PC-9 (cell line): ENCODE measurements around the gene GUCA1A. TPM values are rescaled to one million over a fixed set of nuclear protein-coding genes. Genes with fewer than 3 reads are reported as not detected.

ENCODE experiments used
- BruUV-seq: library from RNA; stranded (reverse); fragments of 400-500 nt; replicated peaks from 2 replicates; lab custom pipeline; 2021; lab: Mats Ljungman, UMichigan
- CTCF ChIA-PET: fragments of 300-600 bp; sonication (Branson Sonifier 250); formaldehyde crosslinking; loops from one replicate; lab custom pipeline; 2022; ENCODE audit warnings: antibody characterized with exemption; lab: Charles Lee
- POLR2A ChIA-PET: fragments of 300-600 bp; sonication (Branson Sonifier 250); formaldehyde crosslinking; loops from one replicate; lab custom pipeline; 2022; ENCODE audit warnings: antibody characterized with exemption; ENCODE audit not compliant: unreplicated experiment; lab: Charles Lee
- DNase-seq, 2 experiments: peaks; one replicate each; pipeline versions ENCODE4 v3.0.0 to v3.0.0-alpha.2; 2015 to 2022; ENCODE audit warnings: mixed read lengths in 1 of 2
- H2AFZ ChIP-seq: fragments of 200-600 bp; sonication (generic); 2 replicates; pipeline ENCODE4 v1.8.1; 2017; ENCODE audit warnings: antibody characterized with exemption
- H3F3A ChIP-seq: fragments of 200-600 bp; sonication (generic); 2 replicates; pipeline ENCODE4 v1.8.1; 2017; ENCODE audit warnings: antibody characterized with exemption, mild to moderate bottlenecking, low read depth; ENCODE audit not compliant: insufficient read depth
- H3K27ac ChIP-seq: fragments of 200-600 bp; sonication (generic); 2 replicates; pipeline ENCODE4 v1.6.1; 2016; ENCODE audit warnings: mixed run types
- H3K27me3 ChIP-seq: fragments of 200-600 bp; sonication (generic); 2 replicates; pipeline ENCODE4 v1.6.1; 2016; ENCODE audit warnings: low read depth, mixed run types; ENCODE audit not compliant: insufficient read depth
- H3K36me3 ChIP-seq: fragments of 200-600 bp; sonication (generic); 2 replicates; pipeline ENCODE4 v1.6.1; 2016; ENCODE audit warnings: low read depth, mixed run types
- H3K4me1 ChIP-seq: fragments of 200-600 bp; sonication (generic); replicated peaks from 2 replicates; pipeline ENCODE4 v1.6.1; 2016; ENCODE audit warnings: mixed run types; ENCODE audit not compliant: insufficient read depth
- H3K4me2 ChIP-seq: fragments of 200-600 bp; sonication (generic); 2 replicates; pipeline ENCODE4 v1.6.1; 2017; ENCODE audit warnings: mixed run types
- H3K4me3 ChIP-seq: fragments of 200-600 bp; sonication (generic); 2 replicates; pipeline ENCODE4 v1.6.1; 2016; ENCODE audit warnings: mixed run types
- H3K79me2 ChIP-seq: fragments of 200-600 bp; sonication (generic); 2 replicates; pipeline ENCODE4 v1.6.1; 2017; ENCODE audit warnings: low read depth, mixed run types
- H3K9me2 ChIP-seq: fragments of 200-600 bp; sonication (generic); 2 replicates; pipeline ENCODE4 v1.8.1; 2017; ENCODE audit warnings: mild to moderate bottlenecking; ENCODE audit not compliant: insufficient read depth
- H3K9me3 ChIP-seq: fragments of 200-600 bp; sonication (generic); 2 replicates; pipeline ENCODE4 v1.8.1; 2016; ENCODE audit warnings: low read depth; ENCODE audit not compliant: insufficient read depth
- H4K20me1 ChIP-seq: fragments of 200-600 bp; sonication (generic); 2 replicates; pipeline ENCODE4 v1.8.1; 2017; ENCODE audit not compliant: insufficient read depth
- CTCF ChIP-seq: fragments of 200-600 bp; sonication (generic); conservative IDR thresholded peaks from 2 replicates; pipeline ENCODE4 v1.6.1; 2017; ENCODE audit warnings: mixed run types, antibody characterized with exemption, mild to moderate bottlenecking, moderate library complexity
- EZH2 ChIP-seq: fragments of 200-600 bp; sonication (generic); IDR thresholded peaks from 2 replicates; pipeline ENCODE4 v1.8.0; 2017; ENCODE audit warnings: antibody characterized with exemption, low read depth
- intact Hi-C: fragments of 100-400 bp; cut with micrococcal nuclease; formaldehyde crosslinking; loops from one replicate; pipeline ENCODE4 v1.10.0; 2022; ENCODE audit not compliant: unreplicated experiment
- total RNA-seq: library from RNA; stranded (reverse); gene quantifications from 2 replicates; pipeline ENCODE4 v1.2.3, GENCODE V29; 2021

GUCA1A gene
- total RNA-seq, 1 experiment from 2014 or later: not detected

- Histone ChIP-seq H3K79me2 (peaks cover 81% of the 10 kb centered on the region), H2AFZ (no peak overlapping the region), H3K27me3 (no peaks in the 10 kb centered on the region), H4K20me1 (peaks cover 13% of the 10 kb centered on the region; the same call in 1 of the 2 replicates), H3F3A (peaks cover 47% of the 10 kb centered on the region), H3K4me1 (peaks cover 70% of the 10 kb centered on the region), H3K27ac (peak overlapping the region; percentile 32; the same call in 1 of the 2 replicates), H3K36me3 (peaks cover 8% of the 10 kb centered on the region; the same call in 1 of the 2 replicates), H3K4me2 (no peak overlapping the region), H3K9me2 (no peaks in the 10 kb centered on the region), H3K4me3 (no peak overlapping the region), H3K9me3 (no peaks in the 10 kb centered on the region)
- DNase-seq: no peak
- intact Hi-C loops: no loop called here
- POLR2A ChIA-PET: interaction anchor here (0.6 kb wide), 1 partner anchor 35 kb away, joined by 4 read pairs; no protein-coding TSS in a partner anchor
- TF ChIP-seq CTCF (no peak), EZH2 (no peak)
- CTCF ChIA-PET: no interaction called here
- BruUV-seq: no TSS peak
These were observed 38.0 kb upstream of the GUCA1A start for GRCh38 chr6:42135161-42135560.

DNA sequence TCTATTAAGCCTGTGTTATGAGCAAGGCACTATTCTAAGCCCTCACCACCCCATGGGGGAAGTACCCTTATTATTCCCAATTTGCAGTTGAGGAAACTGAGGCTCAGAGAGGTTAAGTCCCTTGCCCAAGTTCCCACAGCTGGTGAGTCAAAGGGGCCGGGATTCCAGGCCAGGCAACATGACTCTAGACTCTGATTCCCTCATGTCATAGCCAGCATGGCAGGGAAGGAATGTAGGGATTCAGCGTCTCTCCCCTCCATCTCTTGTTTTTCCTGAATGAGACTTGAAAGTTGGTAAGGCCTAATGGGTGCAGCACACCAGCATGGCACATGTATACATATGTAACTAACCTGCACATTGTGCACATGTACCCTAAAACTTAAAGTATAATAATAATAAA, 37.4 kb upstream of the GUCA1A start:
- Histone ChIP-seq H3F3A (peaks cover 53% of the 10 kb centered on the region), H4K20me1 (peaks cover 18% of the 10 kb centered on the region; the same call in 1 of the 2 replicates), H3K4me2 (no peak overlapping the region), H3K27me3 (no peaks in the 10 kb centered on the region), H3K27ac (peak overlapping the region; percentile 32; the same call in 1 of the 2 replicates), H2AFZ (no peak overlapping the region), H3K4me3 (no peak overlapping the region), H3K9me3 (no peaks in the 10 kb centered on the region), H3K36me3 (peaks cover 8% of the 10 kb centered on the region; the same call in 1 of the 2 replicates), H3K4me1 (peaks cover 76% of the 10 kb centered on the region), H3K9me2 (no peaks in the 10 kb centered on the region), H3K79me2 (peaks cover 82% of the 10 kb centered on the region)
- ChIA-PET POLR2A (interaction anchor here (0.6 kb wide), 1 partner anchor 36 kb away, joined by 4 read pairs; no protein-coding TSS in a partner anchor), CTCF (no interaction called here)
- no peak for DNase-seq
- intact Hi-C loops: no loop called here
- no TSS peak for BruUV-seq
- no peak for TF ChIP-seq CTCF
- TF ChIP-seq EZH2: no peak

GRCh38 chr6:42136508-42137193, 36.5 kb upstream of the GUCA1A start:
- H3F3A ChIP-seq: peaks cover 52% of the 10 kb centered on the region
- H3K4me3 ChIP-seq: peak overlapping the region; percentile 43; the same call in 1 of the 2 replicates
- H4K20me1 ChIP-seq: peaks cover 25% of the 10 kb centered on the region; the same call in 1 of the 2 replicates
- H3K4me1 ChIP-seq: peaks cover 77% of the 10 kb centered on the region
- H3K36me3 ChIP-seq: peaks cover 6% of the 10 kb centered on the region; the same call in 1 of the 2 replicates
- peak overlapping the region; percentile 80 for H3K4me2 ChIP-seq
- ChIA-PET CTCF (interaction anchor here (0.5 to 1.8 kb wide), 2 partner anchors 19 to 86 kb away, joined by 3 to 7 read pairs; no protein-coding TSS in a partner anchor), POLR2A (interaction anchor here (0.5 to 2.0 kb wide), 7 partner anchors 12 to 984 kb away, joined by 3 to 55 read pairs (median 8); no protein-coding TSS in a partner anchor)
- H3K27ac ChIP-seq: peak overlapping the region; percentile 98
- peaks cover 82% of the 10 kb centered on the region for H3K79me2 ChIP-seq
- no peaks in the 10 kb centered on the region for H3K27me3 ChIP-seq
- DNase-seq: peak in 1 of 2 experiments; percentile 94
- H2AFZ ChIP-seq: no peak overlapping the region
- intact Hi-C loops: loop anchor here (1.0 kb wide), 2 partner anchors 14 to 18 kb away; no protein-coding TSS in a partner anchor
- no peaks in the 10 kb centered on the region for H3K9me3 ChIP-seq
- H3K9me2 ChIP-seq: no peaks in the 10 kb centered on the region
- BruUV-seq: no TSS peak
- TF ChIP-seq CTCF: no peak
- no peak for TF ChIP-seq EZH2
